22Rv1 (cell line): ENCODE results near the gene DCDC1.

Experiments
- CTCF ChIP-seq: fragments of 450-650 bp; IDR thresholded peaks from 2 replicates; pipeline ENCODE4 v1.5.1; 2017; ENCODE audit warnings: mild to moderate bottlenecking
- ZFX ChIP-seq: fragments of 450-650 bp; IDR thresholded peaks from 2 replicates; pipeline ENCODE4 v1.6.1; 2017; ENCODE audit warnings: antibody characterized with exemption, borderline replicate concordance

GRCh38 chr11:30816959-30817880 lies 552.3 kb downstream of the DCDC1 start:
- TF ChIP-seq CTCF (no peak), ZFX (no peak)
